Caco-2 (cell line): Measurements from ENCODE around the gene KDF1. TPM values are rescaled to one million over a fixed set of nuclear protein-coding genes. Genes with fewer than 3 reads are reported as not detected.

ENCODE experiments used
- BruUV-seq: library from RNA; stranded (reverse); fragments of 400-500 nt; replicated peaks from 2 replicates; lab custom pipeline; 2021; lab: Mats Ljungman, UMichigan
- CTCF ChIA-PET: fragments of 300-600 bp; sonication (Branson Sonifier 250); formaldehyde crosslinking; loops from one replicate; lab custom pipeline; 2022; ENCODE audit warnings: antibody characterized with exemption; lab: Charles Lee
- POLR2A ChIA-PET: fragments of 300-600 bp; sonication (Branson Sonifier 250); formaldehyde crosslinking; loops from one replicate; lab custom pipeline; 2022; ENCODE audit warnings: antibody characterized with exemption; lab: Charles Lee
- DNase-seq, 2 experiments: peaks; one replicate each; pipeline versions ENCODE4 v3.0.0 to v3.0.0-alpha.2; 2020 to 2022
- H3K27me3 ChIP-seq: replicated peaks from 2 replicates; pipeline ENCODE4 v1.6.0; 2011; ENCODE audit warnings: low read length; ENCODE audit not compliant: control insufficient read depth, insufficient read depth
- H3K36me3 ChIP-seq: 2 replicates; pipeline ENCODE4 v1.5.1; 2011; ENCODE audit warnings: low read length; ENCODE audit not compliant: control insufficient read depth, insufficient read depth
- H3K4me1 ChIP-seq: fragments of 250-450 bp; sonication (Bioruptor Pico); 2 replicates; pipeline ENCODE4 v1.5.1; 2020; ENCODE audit warnings: mild to moderate bottlenecking
- H3K4me3 ChIP-seq: 2 replicates; pipeline ENCODE4 v1.5.1; 2011; ENCODE audit warnings: low read depth, mild to moderate bottlenecking, control low read depth, low read length
- H3K9me3 ChIP-seq: fragments of 250-450 bp; sonication (Bioruptor Pico); 2 replicates; pipeline ENCODE4 v1.5.1; 2020; ENCODE audit warnings: mild to moderate bottlenecking, moderate library complexity
- H3K27ac Mint-ChIP-seq: one replicate; pipeline ENCODE4 v1.8.0; 2022; ENCODE audit warnings: mixed read lengths; ENCODE audit not compliant: unreplicated experiment
- H3K27me3 Mint-ChIP-seq: one replicate; pipeline ENCODE4 v1.8.0; 2022; ENCODE audit warnings: mixed read lengths; ENCODE audit not compliant: insufficient read depth, unreplicated experiment
- H3K36me3 Mint-ChIP-seq: one replicate; pipeline ENCODE4 v1.8.0; 2022; ENCODE audit warnings: mild to moderate bottlenecking, mixed read lengths; ENCODE audit not compliant: insufficient read depth, unreplicated experiment
- H3K4me1 Mint-ChIP-seq: one replicate; pipeline ENCODE4 v1.8.0; 2022; ENCODE audit warnings: low read depth, mixed read lengths; ENCODE audit not compliant: unreplicated experiment
- H3K4me3 Mint-ChIP-seq: one replicate; pipeline ENCODE4 v1.8.0; 2022; ENCODE audit warnings: mild to moderate bottlenecking, moderate library complexity, mixed read lengths; ENCODE audit not compliant: unreplicated experiment
- H3K9me3 Mint-ChIP-seq: one replicate; pipeline ENCODE4 v1.8.0; 2022; ENCODE audit warnings: mixed read lengths; ENCODE audit not compliant: unreplicated experiment
- CTCF ChIP-seq, 2 experiments: fragments of 200-600 bp in 1 of 2; IDR thresholded peaks; 1 replicate in 1 of 2; 2 replicates in 1 of 2; pipeline versions ENCODE4 v1.5.1 to v1.8.0; 2011 to 2022; ENCODE audit warnings: antibody characterized with exemption in 1 of 2, control low read depth in 1 of 2, inconsistent platforms in 1 of 2, low read depth in 1 of 2, low read length in 1 of 2, mild to moderate bottlenecking in 1 of 2, moderate library complexity in 1 of 2; ENCODE audit not compliant: insufficient read depth in 1 of 2, severe bottlenecking in 1 of 2, unreplicated experiment in 1 of 2
- intact Hi-C: fragments of 100-400 bp; cut with micrococcal nuclease; formaldehyde crosslinking; loops from one replicate; pipeline ENCODE4 v1.10.0; 2022; ENCODE audit not compliant: unreplicated experiment
- total RNA-seq: library from RNA; stranded (reverse); gene quantifications from 2 replicates; pipeline ENCODE4 v1.2.3, GENCODE V29; 2022

KDF1 gene
- total RNA-seq, 1 experiment from 2014 or later, result 14.1 TPM

- no peaks in the 10 kb centered on the region for H3K36me3 Mint-ChIP-seq
- ChIA-PET CTCF (no interaction called here), POLR2A (no interaction called here)
- Histone ChIP-seq H3K4me3 (no peak overlapping the region), H3K36me3 (no peaks in the 10 kb centered on the region), H3K27me3 (no peaks in the 10 kb centered on the region), H3K4me1 (no peaks in the 10 kb centered on the region), H3K9me3 (no peaks in the 10 kb centered on the region)
- no peak for TF ChIP-seq CTCF (IDR thresholded peaks at IDR 0.05; ENCODE audit: insufficient read depth in 1 of 2, low read depth in 1 of 2, low read length in 1 of 2, severe bottlenecking in 1 of 2, unreplicated experiment in 1 of 2)
- intact Hi-C loops, result no loop called here
- H3K27ac Mint-ChIP-seq, result no peak overlapping the region
- no peaks in the 10 kb centered on the region for H3K27me3 Mint-ChIP-seq
- DNase-seq, result peak in 1 of 2 experiments; percentile 26
- H3K4me1 Mint-ChIP-seq, result peaks cover 13% of the 10 kb centered on the region
- H3K4me3 Mint-ChIP-seq, result no peak overlapping the region
- BruUV-seq, result no TSS peak
- H3K9me3 Mint-ChIP-seq, result no peaks in the 10 kb centered on the region
Measured at GRCh38 chr1:26970810-26971209, 10.5 kb upstream of the KDF1 start.

DNA sequence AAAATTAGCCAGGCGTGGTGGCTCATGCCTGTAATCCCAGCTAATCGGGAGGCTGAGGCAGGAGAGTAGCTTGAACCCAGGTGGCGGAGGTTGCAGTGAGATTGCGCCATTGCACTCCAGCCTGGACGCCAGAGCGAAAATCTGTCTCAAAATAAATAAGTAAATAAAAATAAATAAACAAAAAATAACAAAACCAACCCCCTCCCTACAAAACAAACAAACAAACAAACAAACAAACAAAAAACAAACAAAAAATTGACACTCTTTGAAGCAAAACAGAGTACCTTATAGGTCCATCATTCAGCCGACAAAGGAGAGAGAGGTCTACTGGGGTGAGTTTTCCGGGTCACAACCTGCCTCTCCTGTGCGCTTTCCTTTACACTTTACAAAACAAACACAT is 5.4 kb upstream of the KDF1 start:
- intact Hi-C loops, result loop anchor here (2.0 kb wide), 3 partner anchors 25 to 131 kb away; no protein-coding TSS in a partner anchor
- no peaks in the 10 kb centered on the region for H3K27me3 ChIP-seq
- Mint-ChIP-seq H3K27me3 (no peaks in the 10 kb centered on the region), H3K9me3 (no peaks in the 10 kb centered on the region), H3K4me3 (no peak overlapping the region), H3K36me3 (peaks cover 3% of the 10 kb centered on the region), H3K27ac (no peak overlapping the region), H3K4me1 (peaks cover 6% of the 10 kb centered on the region)
- H3K9me3 ChIP-seq, result no peaks in the 10 kb centered on the region
- POLR2A ChIA-PET, result no interaction called here
- no peak for DNase-seq
- CTCF ChIA-PET, result no interaction called here
- no peaks in the 10 kb centered on the region for H3K36me3 ChIP-seq
- 0 out of 2 replicates have a peak, but pooled peaks cover 2% of the 10 kb centered on the region for H3K4me1 ChIP-seq
- TF ChIP-seq CTCF (IDR thresholded peaks at IDR 0.05; ENCODE audit: insufficient read depth in 1 of 2, low read depth in 1 of 2, low read length in 1 of 2, severe bottlenecking in 1 of 2, unreplicated experiment in 1 of 2), result no peak
- no peak overlapping the region for H3K4me3 ChIP-seq
- BruUV-seq, result no TSS peak

- intact Hi-C loops, result no loop called here
- BruUV-seq, result no TSS peak
- TF ChIP-seq CTCF (IDR thresholded peaks at IDR 0.05; ENCODE audit: insufficient read depth in 1 of 2, low read depth in 1 of 2, low read length in 1 of 2, severe bottlenecking in 1 of 2, unreplicated experiment in 1 of 2), result no peak
- no peaks in the 10 kb centered on the region for H3K9me3 ChIP-seq
- Mint-ChIP-seq H3K4me3 (no peak overlapping the region), H3K36me3 (peaks cover 6% of the 10 kb centered on the region), H3K27ac (no peak overlapping the region), H3K27me3 (no peaks in the 10 kb centered on the region), H3K4me1 (peaks cover 2% of the 10 kb centered on the region), H3K9me3 (no peaks in the 10 kb centered on the region)
- CTCF ChIA-PET, result no interaction called here
- 0 out of 2 replicates have a peak, but pooled peaks cover 2% of the 10 kb centered on the region for H3K4me1 ChIP-seq
- no peaks in the 10 kb centered on the region for H3K36me3 ChIP-seq
- H3K27me3 ChIP-seq, result no peaks in the 10 kb centered on the region
- no peak overlapping the region for H3K4me3 ChIP-seq
- POLR2A ChIA-PET, result no interaction called here
- DNase-seq, result no peak
Measured at GRCh38 chr1:26965213-26965612, 4.9 kb upstream of the KDF1 start.
